SK-N-SH (cell line): ENCODE results near the gene FAM161A.

ENCODE experiments used
- ELF1 ChIP-seq: IDR thresholded peaks from 2 replicates; pipeline ENCODE4 v1.4.0; 2012
- JUND ChIP-seq: IDR thresholded peaks from 2 replicates; pipeline ENCODE4 v1.4.0; 2012
- POLR2AphosphoS5 ChIP-seq: IDR thresholded peaks from 2 replicates; pipeline ENCODE4 v1.6.1; 2012; ENCODE audit warnings: low read depth, low read length
- TF ChIP-seq, protein P1 (sequence below): fragments of 200-600 bp; sonication (generic); IDR thresholded peaks from 2 replicates; pipeline ENCODE4 v1.6.1; 2017; ENCODE audit warnings: antibody characterized with exemption, mild to moderate bottlenecking, moderate library complexity
- TF ChIP-seq, protein P2 (sequence below): IDR thresholded peaks from 2 replicates; pipeline ENCODE4 v1.4.0; 2012; ENCODE audit warnings: low read depth

DNA sequence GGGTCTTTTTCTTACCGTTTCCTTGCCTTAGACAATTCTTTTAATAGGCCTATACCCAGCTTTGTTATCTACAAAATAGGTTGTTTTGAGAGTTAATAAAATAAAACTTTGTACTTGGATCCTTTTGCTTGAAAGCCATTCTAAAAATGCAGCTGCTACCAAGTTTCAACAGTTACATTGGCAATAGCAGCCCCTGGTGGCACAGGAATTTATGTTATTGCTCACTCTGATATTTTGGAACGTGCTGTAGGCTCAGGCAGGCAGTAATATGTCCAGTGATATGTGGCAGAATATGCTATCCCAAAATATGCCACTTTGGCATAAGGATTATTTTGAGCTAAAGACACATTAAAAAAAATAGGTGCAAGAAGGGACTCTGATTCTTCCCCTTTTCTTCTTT is 45.0 kb upstream of the FAM161A start:
- TF ChIP-seq, protein P1, sequence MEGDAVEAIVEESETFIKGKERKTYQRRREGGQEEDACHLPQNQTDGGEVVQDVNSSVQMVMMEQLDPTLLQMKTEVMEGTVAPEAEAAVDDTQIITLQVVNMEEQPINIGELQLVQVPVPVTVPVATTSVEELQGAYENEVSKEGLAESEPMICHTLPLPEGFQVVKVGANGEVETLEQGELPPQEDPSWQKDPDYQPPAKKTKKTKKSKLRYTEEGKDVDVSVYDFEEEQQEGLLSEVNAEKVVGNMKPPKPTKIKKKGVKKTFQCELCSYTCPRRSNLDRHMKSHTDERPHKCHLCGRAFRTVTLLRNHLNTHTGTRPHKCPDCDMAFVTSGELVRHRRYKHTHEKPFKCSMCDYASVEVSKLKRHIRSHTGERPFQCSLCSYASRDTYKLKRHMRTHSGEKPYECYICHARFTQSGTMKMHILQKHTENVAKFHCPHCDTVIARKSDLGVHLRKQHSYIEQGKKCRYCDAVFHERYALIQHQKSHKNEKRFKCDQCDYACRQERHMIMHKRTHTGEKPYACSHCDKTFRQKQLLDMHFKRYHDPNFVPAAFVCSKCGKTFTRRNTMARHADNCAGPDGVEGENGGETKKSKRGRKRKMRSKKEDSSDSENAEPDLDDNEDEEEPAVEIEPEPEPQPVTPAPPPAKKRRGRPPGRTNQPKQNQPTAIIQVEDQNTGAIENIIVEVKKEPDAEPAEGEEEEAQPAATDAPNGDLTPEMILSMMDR: peak; percentile 60
- TF ChIP-seq, protein P2, sequence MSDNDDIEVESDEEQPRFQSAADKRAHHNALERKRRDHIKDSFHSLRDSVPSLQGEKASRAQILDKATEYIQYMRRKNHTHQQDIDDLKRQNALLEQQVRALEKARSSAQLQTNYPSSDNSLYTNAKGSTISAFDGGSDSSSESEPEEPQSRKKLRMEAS: no peak
- TF ChIP-seq ELF1 (no peak), JUND (no peak), POLR2AphosphoS5 (no peak)
